GM12878 (cell line): ENCODE measurements around the gene RO60.
A peak's percentile ranks its signal among the peaks of the same experiment; 100 is the strongest.

Experiments used
- BACH1 ChIP-seq: fragments of 450-650 bp; IDR thresholded peaks from 2 replicates; pipeline ENCODE4 v1.6.1; 2017; ENCODE audit warnings: mild to moderate bottlenecking, borderline replicate concordance
- CEBPB ChIP-seq, 2 experiments: fragments of 150-350 bp in 1 of 2; IDR thresholded peaks; 2 replicates each; pipeline ENCODE4 v1.6.1; 2012 to 2014; ENCODE audit warnings: low read depth in 2 of 2, low read length in 2 of 2, borderline replicate concordance in 1 of 2, inconsistent platforms in 1 of 2
- CHD4 ChIP-seq: fragments of 200-600 bp; sonication (generic); IDR thresholded peaks from 2 replicates; pipeline ENCODE4 v1.6.1; 2016; ENCODE audit warnings: mild to moderate bottlenecking
- EP300 ChIP-seq, 2 experiments: fragments of 150-350 bp in 1 of 2; IDR thresholded peaks; 2 replicates each; pipeline ENCODE4 v1.6.1; 2011 to 2012; ENCODE audit warnings: low read depth in 2 of 2, low read length in 2 of 2, borderline replicate concordance in 1 of 2, improper control_type of control experiment in 1 of 2, inconsistent platforms in 1 of 2; ENCODE audit not compliant: control insufficient read depth in 1 of 2
- ESRRA ChIP-seq: IDR thresholded peaks from 2 replicates; pipeline ENCODE4 v1.6.1; 2012; ENCODE audit warnings: mild to moderate bottlenecking, low read length, improper control_type of control experiment
- FOXM1 ChIP-seq: IDR thresholded peaks from 2 replicates; pipeline ENCODE4 v1.6.1; 2012; ENCODE audit warnings: low read depth, mild to moderate bottlenecking, inconsistent platforms, low read length, moderate library complexity
- IKZF1 ChIP-seq: fragments of 450-650 bp; conservative IDR thresholded peaks from 2 replicates; pipeline ENCODE4 v1.6.1; 2017; ENCODE audit warnings: antibody characterized with exemption, mild to moderate bottlenecking
- POLR2A ChIP-seq: IDR thresholded peaks from 2 replicates; pipeline ENCODE4 v1.6.1; 2011; ENCODE audit warnings: low read depth, mild to moderate bottlenecking, low read length
- POLR2AphosphoS5 ChIP-seq: IDR thresholded peaks from 2 replicates; pipeline ENCODE4 v1.6.1; 2011; ENCODE audit warnings: mild to moderate bottlenecking, low read length, inconsistent platforms

- TF ChIP-seq CEBPB (IDR thresholded peaks at IDR 0.05; ENCODE audit: borderline replicate concordance in 1 of 2, low read depth in 2 of 2, low read length in 2 of 2) (no peak), IKZF1 (peak; percentile 93), FOXM1 (no peak; the same call in 1 of the 2 replicates), BACH1 (peak; percentile 61), ESRRA (no peak), CHD4 (no peak), POLR2AphosphoS5 (peak; percentile 89), EP300 (IDR thresholded peaks at IDR 0.05; ENCODE audit: borderline replicate concordance in 1 of 2, control insufficient read depth in 1 of 2, low read depth in 2 of 2, low read length in 2 of 2) (peak; percentile 38 to 60; a peak in 3 of 4 replicates), POLR2A (peak; percentile 95)
Measured at GRCh38 chr1:193059282-193060114, at the start of gene RO60, which contains the start of gene UCHL5.
